Erythroblast (primary cell): ENCODE results near the gene FAM151A.

Source experiments
- GATA1 ChIP-seq: IDR thresholded peaks from 2 replicates; pipeline ENCODE4 v1.6.1; 2011; ENCODE audit warnings: low read depth, mild to moderate bottlenecking, control low read depth, low read length, moderate library complexity
- POLR2A ChIP-seq: IDR thresholded peaks from 2 replicates; pipeline ENCODE4 v1.6.1; 2011; ENCODE audit warnings: mild to moderate bottlenecking, low read length

GRCh38 chr1:54615531-54616279, 7.6 kb downstream of the FAM151A start:
- TF ChIP-seq POLR2A (no peak), GATA1 (no peak)
